ENCODE results near the gene CHCHD6.

Gene CHCHD6

DNA sequence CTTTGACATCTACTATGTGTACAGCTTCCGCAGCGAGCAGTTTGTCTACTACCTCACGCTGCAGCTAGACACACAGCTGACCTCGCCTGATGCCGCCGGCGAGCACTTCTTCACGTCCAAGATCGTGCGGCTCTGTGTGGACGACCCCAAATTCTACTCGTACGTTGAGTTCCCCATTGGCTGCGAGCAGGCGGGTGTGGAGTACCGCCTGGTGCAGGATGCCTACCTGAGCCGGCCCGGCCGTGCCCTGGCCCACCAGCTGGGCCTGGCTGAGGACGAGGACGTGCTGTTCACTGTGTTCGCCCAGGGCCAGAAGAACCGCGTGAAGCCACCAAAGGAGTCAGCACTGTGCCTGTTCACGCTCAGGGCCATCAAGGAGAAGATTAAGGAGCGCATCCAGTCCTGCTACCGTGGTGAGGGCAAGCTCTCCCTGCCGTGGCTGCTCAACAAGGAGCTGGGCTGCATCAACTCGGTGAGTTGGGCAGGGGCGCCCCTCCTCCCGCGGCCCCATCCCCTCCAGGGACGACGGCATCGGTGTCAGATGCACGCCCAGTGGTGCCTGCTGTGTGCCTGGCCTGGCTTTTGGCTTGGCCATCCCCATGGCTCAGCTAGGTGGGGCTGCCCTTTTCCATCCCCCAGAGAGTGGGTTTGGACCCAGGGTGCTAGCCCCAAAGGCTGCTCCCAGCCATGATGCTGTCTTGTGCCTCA, 285.4 kb downstream of the CHCHD6 start:
- FAIRE-seq (no peak), DNase-seq (ENCODE audit: low spot score) (no peak)

GRCh38 chr3:126990024-126990700, 286.1 kb downstream of the CHCHD6 start:
- no peak for DNase-seq (ENCODE audit: low spot score)
- FAIRE-seq, result no peak

DNA sequence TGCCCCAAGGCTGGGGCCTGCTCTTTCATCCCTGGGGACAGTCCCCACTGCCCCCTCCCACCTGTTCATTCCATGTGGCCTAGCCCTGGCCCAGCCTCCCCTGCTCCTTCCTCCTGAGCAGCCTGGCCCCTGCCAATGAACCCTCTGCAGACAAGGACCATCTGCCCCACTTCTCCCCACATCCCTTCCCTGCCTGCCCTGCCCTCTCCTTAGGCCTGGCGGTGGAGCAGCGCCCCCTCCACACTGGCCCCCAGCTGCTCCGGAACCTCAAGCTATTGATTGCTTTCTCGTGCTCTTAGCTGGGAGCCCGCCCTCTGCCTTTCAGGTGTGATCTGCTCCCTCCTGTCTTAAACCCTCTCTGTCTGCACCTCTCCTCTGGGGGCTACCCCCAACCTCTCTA, 286.9 kb downstream of the CHCHD6 start:
- FAIRE-seq (no peak), DNase-seq (ENCODE audit: low spot score) (no peak)

DNA sequence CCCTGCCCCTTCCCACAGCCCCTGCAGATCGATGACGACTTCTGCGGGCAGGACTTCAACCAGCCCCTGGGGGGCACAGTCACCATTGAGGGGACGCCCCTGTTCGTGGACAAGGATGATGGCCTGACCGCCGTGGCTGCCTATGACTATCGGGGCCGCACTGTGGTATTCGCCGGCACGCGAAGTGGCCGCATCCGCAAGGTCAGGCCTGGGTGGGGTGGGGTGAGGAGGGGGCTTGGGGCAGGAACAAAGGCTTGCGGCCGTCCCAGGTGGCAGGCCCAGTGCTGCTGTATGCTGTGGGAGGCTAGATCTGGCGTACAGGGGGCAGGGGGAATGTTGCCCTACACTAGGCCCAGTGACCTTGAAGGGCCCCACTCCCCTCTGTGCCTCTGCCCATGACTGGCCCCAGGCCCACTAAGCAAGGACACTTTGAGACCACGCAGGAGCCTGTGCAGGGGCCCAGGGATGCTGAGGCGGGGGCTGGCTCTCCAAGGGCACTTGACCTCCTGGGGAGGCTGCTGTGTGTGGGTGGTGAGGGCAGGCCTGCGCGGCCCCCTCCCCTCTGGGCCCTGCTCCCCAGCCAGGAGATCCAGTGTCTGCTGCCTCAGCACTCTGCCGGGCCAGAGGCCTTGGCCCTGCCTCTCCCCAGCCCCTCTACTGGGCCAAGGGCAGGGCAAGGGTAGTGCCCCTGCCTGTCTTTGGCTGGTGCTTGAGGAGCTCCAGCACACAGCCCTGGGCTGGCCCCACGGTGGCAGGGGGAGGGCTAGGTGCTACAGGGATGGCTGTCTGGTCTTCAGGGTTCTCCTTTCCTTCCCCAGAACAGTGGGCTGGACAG, 287.5 kb downstream of the CHCHD6 start:
- no peak for DNase-seq (ENCODE audit: low spot score)
- no peak for FAIRE-seq

GRCh38 chr3:126992216-126992615, 288.2 kb downstream of the CHCHD6 start:
- DNase-seq (ENCODE audit: low spot score), result no peak

GRCh38 chr3:126992776-126993175, 288.7 kb downstream of the CHCHD6 start:
- FAIRE-seq (no peak), DNase-seq (ENCODE audit: low spot score) (no peak)

More at GRCh38 chr3:126992216-126992615, 288.2 kb downstream of the CHCHD6 start:
- no peak for FAIRE-seq

DNA sequence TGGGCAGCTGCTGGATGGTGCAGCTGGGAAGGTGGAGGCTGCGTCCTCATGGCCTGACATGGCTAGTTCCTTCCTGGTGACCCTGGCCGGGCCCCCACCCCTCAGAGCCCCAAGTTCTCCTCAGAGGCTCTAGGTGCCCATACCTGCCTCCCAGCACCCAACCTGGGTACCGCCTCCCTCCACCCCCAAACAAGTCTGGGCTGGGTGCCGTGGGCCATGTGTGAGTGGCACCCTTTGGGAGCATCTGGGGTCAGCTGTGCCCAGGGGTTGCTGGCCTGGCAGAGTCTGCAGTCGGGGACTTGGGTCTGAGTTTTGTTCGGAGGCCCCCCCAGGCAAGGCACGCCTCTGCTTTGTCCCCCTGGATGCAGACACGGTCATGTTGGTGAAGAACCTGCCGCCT, 289.4 kb downstream of the CHCHD6 start:
- no peak for FAIRE-seq

DNA sequence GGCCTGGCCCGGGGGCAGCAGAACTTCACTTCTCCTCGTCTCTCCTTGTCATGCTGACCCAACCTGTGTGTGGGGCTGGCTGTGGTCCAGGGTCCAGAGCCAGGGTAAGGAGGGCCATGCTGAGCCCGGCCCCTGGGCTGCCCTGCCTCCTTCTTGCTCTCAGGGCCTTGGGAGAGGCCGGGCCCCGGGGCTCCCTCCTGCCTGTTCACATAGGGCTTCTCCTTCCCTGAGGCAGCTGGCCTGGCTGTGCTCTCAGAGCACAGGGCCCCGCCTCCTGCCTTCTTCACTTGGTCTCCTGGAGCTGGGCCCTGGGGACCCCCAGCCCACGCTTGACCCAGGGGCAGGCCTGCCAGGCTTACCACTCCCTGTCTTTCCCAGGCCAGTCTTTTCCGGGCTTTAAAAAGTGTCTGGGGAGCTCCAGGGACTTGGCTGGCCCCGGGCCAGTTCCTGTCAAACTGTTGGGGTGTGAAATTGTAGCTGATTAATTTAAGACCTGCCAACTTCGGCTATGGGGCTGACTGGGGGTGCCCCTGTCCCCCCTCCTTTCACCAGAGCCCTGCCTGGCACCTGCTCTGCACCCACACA, 290.7 kb downstream of the CHCHD6 start:
- DNase-seq (ENCODE audit: low spot score), result no peak
- no peak for FAIRE-seq

More for the DNA sequence above, 289.4 kb downstream of the CHCHD6 start:
- no peak for DNase-seq (ENCODE audit: low spot score)

- FAIRE-seq (no peak), DNase-seq (ENCODE audit: low spot score) (no peak)
These were observed 291.3 kb downstream of the CHCHD6 start for GRCh38 chr3:126995254-126995780.

DNA sequence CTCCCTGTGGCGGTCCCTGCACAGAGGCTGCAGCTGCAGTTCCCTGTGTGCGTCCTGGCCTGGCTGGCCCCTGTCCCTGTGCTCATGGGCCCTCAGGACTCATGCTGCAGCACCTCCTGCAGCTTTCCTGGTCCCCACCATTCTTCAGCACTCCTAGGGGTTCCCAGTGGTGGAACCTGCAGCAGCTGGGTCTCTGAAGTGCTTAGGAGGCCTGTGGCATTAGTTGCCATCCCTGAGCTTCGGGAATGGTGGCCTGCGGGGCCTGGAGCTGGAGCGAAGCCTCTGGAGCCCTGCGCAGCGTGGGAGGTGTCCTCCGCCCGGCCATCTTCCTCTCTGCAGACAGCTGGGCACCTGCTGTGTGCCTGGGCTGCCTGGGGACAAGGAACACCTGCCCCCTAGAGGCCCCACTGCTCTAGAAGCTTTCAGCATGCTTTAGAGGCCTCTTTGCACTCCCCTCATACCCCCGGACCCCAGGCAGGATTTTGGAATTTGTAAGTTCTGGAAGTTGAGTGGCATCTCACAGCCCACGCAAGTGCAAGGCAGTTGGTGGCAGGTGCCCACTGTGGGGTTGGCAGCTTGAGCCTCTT, 292.0 kb downstream of the CHCHD6 start:
- DNase-seq (ENCODE audit: low spot score) (no peak), FAIRE-seq (no peak)

DNA sequence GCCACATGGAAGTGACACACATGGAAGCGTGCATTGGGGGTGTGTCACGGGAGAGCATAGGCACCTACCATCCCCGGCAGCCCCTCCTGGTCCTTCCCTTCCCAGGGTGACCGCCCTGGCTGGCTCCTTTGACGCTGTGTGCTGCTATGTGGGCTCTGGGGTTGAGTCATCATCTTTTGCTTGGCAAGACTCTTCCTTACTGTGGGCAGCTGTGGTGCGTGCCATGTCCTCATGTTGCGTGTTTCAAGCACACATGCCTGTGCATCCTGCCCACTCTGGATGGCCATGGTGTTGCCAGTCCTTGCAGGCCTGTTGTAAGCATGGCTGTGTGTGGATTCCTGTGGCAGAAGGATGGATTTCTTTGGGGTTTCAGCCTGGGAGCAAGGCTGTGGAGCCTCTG, 292.9 kb downstream of the CHCHD6 start:
- no peak for FAIRE-seq
- no peak for DNase-seq (ENCODE audit: low spot score)

GRCh38 chr3:126997455-126998038, 293.5 kb downstream of the CHCHD6 start:
- FAIRE-seq (no peak), DNase-seq (ENCODE audit: low spot score) (no peak)

GRCh38 chr3:126998320-126998719, 294.3 kb downstream of the CHCHD6 start:
- FAIRE-seq (no peak), DNase-seq (ENCODE audit: low spot score) (no peak)

DNA sequence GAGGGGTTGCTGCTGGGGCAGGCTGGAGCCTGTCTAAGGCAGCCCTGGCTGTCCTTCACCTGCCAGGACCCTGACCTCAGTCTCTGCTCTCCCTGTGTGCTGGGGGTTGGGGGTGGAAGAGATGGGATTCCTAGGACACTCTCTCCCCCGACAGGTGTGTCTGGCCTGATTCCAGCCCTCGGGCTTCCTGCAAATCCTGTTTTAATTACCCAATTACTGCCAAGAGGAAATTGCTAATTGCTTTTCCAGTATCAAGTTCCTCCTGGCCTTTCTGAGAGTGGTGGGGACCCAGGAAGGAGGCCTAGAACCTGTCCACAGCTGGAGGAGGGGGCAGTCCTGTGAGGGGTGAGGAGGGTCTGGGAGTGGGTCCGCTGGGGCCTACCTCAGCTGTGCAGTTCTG, 294.7 kb downstream of the CHCHD6 start:
- FAIRE-seq (no peak), DNase-seq (ENCODE audit: low spot score) (no peak)

DNA sequence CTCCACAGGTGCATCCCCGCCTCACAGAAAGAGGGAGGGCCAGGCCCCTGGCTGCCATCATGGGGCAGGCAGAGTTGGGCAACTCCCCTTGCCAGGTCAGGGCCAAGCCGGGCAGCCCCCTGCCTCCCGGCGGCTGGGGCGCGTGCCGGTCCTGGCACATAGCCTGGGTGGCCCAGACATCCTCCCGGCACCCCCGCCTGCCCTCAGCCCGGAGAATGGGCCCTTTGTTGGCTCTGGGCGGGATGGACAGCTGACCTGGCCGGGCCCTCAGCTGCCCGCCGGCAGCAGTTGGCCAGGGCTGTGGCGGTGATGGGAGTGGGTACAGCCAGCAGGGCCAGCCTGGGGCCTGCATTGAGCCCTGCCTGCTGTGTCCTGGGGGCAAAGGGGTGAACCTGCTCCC, 295.3 kb downstream of the CHCHD6 start:
- DNase-seq (ENCODE audit: low spot score), result no peak
- no peak for FAIRE-seq

DNA sequence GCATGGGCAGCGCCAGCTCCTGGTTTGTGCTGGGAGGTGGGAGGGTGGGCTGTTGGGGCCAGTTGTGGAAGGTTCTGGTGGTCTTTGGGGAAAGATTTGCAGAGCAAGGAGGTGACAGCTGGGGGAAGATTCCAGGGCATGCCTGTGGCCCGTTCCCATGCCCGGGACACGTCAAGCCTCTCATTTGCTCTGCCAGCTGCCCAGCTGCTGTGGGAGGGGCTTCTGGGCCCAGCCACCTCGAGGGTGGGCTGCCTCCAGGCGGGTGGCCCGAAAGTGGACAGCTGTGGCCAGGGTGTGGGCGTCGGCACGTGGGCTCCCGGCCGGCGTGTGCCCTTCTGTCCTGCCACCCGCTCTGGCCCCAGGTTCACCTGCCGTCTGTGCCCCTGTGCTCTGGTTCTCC, 296.1 kb downstream of the CHCHD6 start:
- DNase-seq (ENCODE audit: low spot score) (no peak), FAIRE-seq (no peak)

GRCh38 chr3:127000761-127001160, 296.7 kb downstream of the CHCHD6 start:
- DNase-seq (ENCODE audit: low spot score), result no peak
- no peak for FAIRE-seq

GRCh38 chr3:127001486-127002194, 297.6 kb downstream of the CHCHD6 start:
- FAIRE-seq (no peak), DNase-seq (ENCODE audit: low spot score) (no peak)

DNA sequence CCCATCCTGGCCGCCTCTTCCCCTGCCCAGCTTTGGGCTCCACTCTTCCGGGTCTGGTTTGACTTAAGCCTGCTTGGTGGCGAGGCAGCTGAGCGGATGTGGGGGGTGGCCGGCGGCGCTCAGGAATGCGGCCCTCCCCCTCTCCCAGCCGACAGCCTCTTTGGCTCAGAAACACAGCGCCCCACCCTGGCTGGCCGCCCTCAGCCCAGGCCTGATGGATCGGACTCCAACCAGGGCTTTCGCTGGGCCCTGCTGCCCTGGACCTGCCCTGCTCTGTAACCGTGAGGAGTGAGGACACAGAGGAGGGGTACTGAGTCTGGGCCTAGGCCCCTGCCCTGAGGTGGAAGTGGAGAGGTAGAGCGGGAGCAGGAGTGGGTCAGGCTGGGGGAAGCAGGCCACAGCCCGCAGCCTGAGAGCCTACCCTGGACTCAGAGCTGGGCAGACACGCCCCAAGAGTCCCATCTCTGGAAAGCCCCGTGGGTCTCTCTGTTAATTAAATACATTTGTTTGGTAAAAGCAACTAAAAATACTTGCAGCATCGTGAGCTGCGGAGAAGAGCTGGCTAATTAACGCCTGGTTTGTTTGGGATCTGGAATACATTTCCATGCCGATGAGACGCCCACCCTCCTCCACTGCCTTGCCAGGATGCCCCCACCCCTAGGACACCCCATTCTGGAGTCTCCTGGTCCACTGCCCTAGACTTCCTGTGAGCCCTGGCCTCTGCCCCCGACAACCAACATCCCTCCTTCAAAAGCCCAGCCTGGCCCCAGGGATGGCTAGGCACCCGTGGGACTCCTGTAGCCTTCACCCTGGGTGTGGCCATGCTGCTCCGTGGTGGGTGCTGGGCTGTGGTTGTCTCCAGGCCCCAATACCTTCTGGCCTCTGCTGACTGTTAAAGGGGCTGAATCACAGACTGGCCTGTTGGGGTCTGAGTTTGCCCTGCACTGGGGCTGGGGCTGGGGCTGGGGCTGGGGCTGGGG, 298.4 kb downstream of the CHCHD6 start:
- peak; percentile 79 for DNase-seq (ENCODE audit: low spot score)
- FAIRE-seq, result peak; percentile 35
